ENCODE measurements around the gene CYP24A1. TPM values are rescaled to one million over a fixed set of nuclear protein-coding genes. Genes with fewer than 3 reads are reported as not detected.

The CYP24A1 gene
- total and polyA plus RNA-seq, 2 of the 13 experiments (the other 11 are each of a cell fraction or from before 2014, with no cell fraction given) = 9.4 to 32.7 TPM

GRCh38 chr20:54123587-54124180 is 50.1 kb downstream of the CYP24A1 start (continued):
- TF ChIP-seq FOSL1 (CRISPR knock-in tag; IDR thresholded peaks at IDR 0.05; ENCODE audit: borderline replicate concordance) (peak; percentile 92), CC2D1A (CRISPR knock-in tag; IDR thresholded peaks at IDR 0.05) (no peak), ZNF724P (CRISPR knock-in tag; IDR thresholded peaks at IDR 0.05; ENCODE audit: borderline replicate concordance) (peak; percentile 95; the same call in 1 of the 2 replicates), MYC (CRISPR knock-in tag; IDR thresholded peaks at IDR 0.05; ENCODE audit: borderline replicate concordance) (peak; percentile 92; the same call in 1 of the 2 replicates), GABPB1 (CRISPR knock-in tag; IDR thresholded peaks at IDR 0.05) (peak; percentile 78), ZNF510 (CRISPR knock-in tag; IDR thresholded peaks at IDR 0.05; ENCODE audit: low read depth) (no peak), RCOR2 (CRISPR knock-in tag; IDR thresholded peaks at IDR 0.05) (peak; percentile 95), ADNP (CRISPR knock-in tag; IDR thresholded peaks at IDR 0.05) (peak; percentile 70; the same call in 1 of the 2 replicates), JUN (CRISPR knock-in tag; IDR thresholded peaks at IDR 0.05) (peak; percentile 98), E2F2 (CRISPR knock-in tag; IDR thresholded peaks at IDR 0.05; ENCODE audit: borderline replicate concordance) (0 out of 2 replicates have a peak, but pooled peaks have one; percentile 60), ZNF251 (CRISPR knock-in tag; IDR thresholded peaks at IDR 0.05) (no peak), KLF15 (CRISPR knock-in tag; IDR thresholded peaks at IDR 0.05; ENCODE audit: borderline replicate concordance) (no peak), ERF (CRISPR knock-in tag; IDR thresholded peaks at IDR 0.05) (peak; percentile 83; the same call in 1 of the 2 replicates), SKI (IDR thresholded peaks at IDR 0.05; ENCODE audit: partially characterized antibody) (peak; percentile 100), ZNF747 (CRISPR knock-in tag; IDR thresholded peaks at IDR 0.05; ENCODE audit: borderline replicate concordance) (peak; percentile 74; the same call in 1 of the 2 replicates), ZNF333 (CRISPR knock-in tag; IDR thresholded peaks at IDR 0.05; ENCODE audit: borderline replicate concordance) (no peak; the same call in 1 of the 2 replicates), ZNF781 (CRISPR knock-in tag; IDR thresholded peaks at IDR 0.05; ENCODE audit: borderline replicate concordance, not compliant biosample characterization) (peak; percentile 41), GABPA (IDR thresholded peaks at IDR 0.05; ENCODE audit: low read depth, low read length) (no peak), GABPA (CRISPR knock-in tag; IDR thresholded peaks at IDR 0.05; ENCODE audit: low read depth) (peak; percentile 67; the same call in 1 of the 2 replicates), TCF7 (IDR thresholded peaks at IDR 0.05; ENCODE audit: low read depth) (peak; percentile 98), PTBP1 (IDR thresholded peaks at IDR 0.05; ENCODE audit: low read depth, low read length, poor library complexity, severe bottlenecking) (no peak), THAP9 (CRISPR knock-in tag; IDR thresholded peaks at IDR 0.05; ENCODE audit: borderline replicate concordance) (peak; percentile 89; the same call in 1 of the 2 replicates), RORA (CRISPR knock-in tag; IDR thresholded peaks at IDR 0.05) (no peak), ZNF121 (CRISPR knock-in tag; IDR thresholded peaks at IDR 0.05) (peak; percentile 26), ZNF703 (CRISPR knock-in tag; IDR thresholded peaks at IDR 0.05; ENCODE audit: borderline replicate concordance) (no peak), ZBTB21 (CRISPR knock-in tag; IDR thresholded peaks at IDR 0.05) (peak; percentile 86), PLRG1 (conservative IDR thresholded peaks at IDR 0.05) (no peak), MAX (IDR thresholded peaks at IDR 0.05) (0 out of 2 replicates have a peak, but pooled peaks have one; percentile 70), ISX (CRISPR knock-in tag; conservative IDR thresholded peaks at IDR 0.05) (no peak)
